HG02870 (cell line): ENCODE measurements around the gene SIX2.

Experiments used
- ATAC-seq: cut with Tn5 transposase; IDR thresholded peaks from one replicate; pipeline ENCODE4 v1.9.1; 2021; ENCODE audit warnings: mild to moderate bottlenecking, moderate library complexity; ENCODE audit not compliant: unreplicated experiment

Gene SIX2

DNA sequence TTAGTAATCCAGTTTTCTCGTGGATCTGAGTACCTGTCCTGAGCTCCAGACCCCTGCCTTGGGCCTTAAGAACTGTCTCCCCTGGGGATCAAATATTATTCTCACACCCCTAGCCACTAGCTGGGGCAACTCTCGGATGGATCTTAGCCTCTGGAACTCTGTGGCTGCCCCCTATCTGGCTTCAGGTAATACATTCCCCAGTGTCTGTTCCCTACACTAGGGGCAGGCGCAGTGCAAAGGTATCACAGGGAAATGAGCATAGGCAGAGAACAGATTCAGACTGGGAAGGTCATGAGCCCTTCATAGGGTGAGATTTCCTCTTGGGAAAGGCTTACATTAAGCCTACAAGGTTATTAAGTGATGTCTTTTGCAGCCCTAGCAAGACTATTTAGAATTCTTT is 11.2 kb upstream of the SIX2 start:
- no peak for ATAC-seq

DNA sequence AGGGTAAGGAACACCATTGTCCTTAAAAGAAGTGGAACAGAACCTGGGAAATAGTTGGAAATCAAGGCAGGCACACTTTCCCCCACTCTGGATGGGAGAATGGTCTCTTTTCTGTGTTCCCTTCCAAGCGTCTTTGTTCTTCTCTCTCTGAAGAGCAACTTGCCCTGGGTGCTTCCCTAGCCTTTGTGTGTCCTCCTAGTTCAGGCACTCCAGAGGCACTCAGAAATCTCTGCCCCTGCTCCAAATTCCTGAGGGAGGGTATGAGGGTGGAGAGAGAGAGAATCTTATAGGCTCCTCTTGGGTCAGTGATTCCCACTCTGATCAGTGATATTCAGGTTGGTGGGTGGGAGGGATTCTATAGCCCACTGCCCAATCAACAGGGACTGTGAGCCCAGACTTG is 8.8 kb upstream of the SIX2 start:
- ATAC-seq = no peak

DNA sequence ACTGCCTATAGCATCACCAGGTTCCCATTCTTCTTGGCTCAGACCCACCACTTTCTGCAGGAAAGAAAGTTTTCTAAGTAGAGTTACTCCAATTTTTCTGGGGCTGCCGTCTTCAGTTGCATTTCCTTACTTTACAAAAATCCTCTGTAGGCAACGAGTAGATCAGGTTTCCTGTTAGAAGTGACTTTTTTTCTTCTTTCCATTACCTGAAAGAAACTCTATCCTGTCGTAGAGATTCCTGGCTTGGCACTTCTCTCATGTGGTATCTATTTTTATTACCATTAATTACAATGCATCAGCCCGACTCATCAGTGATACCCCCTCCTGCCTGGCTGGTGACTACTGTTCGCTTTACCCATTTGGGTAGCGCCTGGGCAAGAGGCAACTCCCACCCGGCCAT is 5.6 kb upstream of the SIX2 start:
- no peak for ATAC-seq

- ATAC-seq = no peak
Measured at GRCh38 chr2:45014016-45014702, 4.9 kb upstream of the SIX2 start.

DNA sequence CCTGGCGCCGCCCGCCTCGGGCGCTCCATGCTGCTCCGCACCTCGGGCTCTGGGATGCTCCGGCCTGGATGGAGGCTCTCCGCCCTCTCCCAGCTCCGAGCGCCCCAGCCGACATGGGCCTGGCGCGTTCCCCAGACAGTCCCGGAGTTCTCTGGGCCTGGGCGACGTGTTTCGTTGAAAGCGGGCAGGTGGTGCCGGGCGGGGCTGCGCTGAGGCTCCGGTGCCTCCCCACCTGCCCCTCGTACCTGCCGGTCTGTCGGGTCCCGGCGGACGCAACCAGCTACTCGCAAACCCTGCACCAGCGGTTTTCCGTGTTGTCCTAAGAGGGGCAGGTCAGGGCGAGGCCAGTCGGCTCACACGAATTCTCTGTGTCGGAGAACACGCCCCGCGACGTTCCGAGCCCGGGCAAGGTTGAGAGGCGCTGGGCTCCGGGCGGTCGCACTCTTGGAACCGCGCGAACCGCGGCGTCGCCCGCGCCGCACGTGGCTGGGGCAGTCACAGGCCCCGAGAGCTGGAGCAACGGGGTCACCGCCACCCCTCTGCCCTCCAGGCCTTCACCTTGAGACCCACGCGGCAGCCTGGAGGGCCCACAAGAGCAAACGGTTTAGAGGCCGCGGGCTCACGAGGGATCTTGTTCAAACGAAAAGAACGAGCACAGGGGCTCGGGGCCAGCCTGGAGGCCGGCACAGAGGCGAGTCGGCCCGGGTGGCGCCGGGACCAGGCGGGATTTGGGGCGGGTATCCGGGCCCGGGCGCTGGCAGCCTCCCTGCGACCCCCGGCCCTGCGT is 4.2 kb upstream of the SIX2 start:
- no peak for ATAC-seq

DNA sequence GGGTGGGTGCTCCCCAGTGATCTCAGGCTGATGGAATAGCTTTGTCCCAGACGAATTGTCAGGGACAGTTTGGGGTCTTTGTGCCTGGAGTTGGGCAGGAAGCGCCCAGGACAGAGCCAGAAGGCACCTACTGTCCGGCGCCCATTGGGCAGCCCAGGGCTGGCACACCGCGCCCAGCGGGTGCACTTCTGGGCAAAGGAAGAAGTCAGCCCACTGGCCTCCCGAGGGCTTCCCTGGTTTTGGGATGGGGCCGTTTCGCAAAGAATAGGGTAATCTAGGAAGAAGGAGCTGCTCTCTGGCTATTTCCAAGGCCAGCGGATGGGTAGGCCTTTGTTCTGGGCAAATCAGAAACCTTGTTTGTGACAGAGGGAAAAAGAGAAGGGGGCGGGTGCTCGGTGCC is 3.5 kb upstream of the SIX2 start:
- no peak for ATAC-seq

- ATAC-seq = no peak
Measured at GRCh38 chr2:45011621-45012602, 2.7 kb upstream of the SIX2 start.

DNA sequence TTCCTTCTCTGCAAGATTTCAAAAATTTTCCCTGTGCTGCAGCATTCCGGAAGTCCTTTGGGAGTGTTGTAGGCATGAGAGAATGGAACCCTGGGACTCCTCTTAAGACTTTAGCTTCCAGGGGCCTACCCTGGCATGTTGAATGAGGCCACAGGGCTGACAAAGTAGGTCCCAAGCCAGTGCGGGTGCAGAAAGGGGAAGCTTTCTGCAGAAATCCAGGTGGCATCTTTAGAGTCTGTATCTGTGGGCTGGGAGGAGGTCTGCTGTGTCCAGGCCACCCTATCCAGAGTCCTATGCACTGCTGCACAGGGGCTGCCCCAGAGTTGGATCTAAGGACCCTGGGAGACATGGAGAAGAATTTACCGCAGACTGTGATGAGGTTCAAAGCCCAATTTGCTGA is 1.9 kb upstream of the SIX2 start:
- ATAC-seq = no peak

GRCh38 chr2:45010702-45011012 is 1.4 kb upstream of the SIX2 start:
- no peak for ATAC-seq

DNA sequence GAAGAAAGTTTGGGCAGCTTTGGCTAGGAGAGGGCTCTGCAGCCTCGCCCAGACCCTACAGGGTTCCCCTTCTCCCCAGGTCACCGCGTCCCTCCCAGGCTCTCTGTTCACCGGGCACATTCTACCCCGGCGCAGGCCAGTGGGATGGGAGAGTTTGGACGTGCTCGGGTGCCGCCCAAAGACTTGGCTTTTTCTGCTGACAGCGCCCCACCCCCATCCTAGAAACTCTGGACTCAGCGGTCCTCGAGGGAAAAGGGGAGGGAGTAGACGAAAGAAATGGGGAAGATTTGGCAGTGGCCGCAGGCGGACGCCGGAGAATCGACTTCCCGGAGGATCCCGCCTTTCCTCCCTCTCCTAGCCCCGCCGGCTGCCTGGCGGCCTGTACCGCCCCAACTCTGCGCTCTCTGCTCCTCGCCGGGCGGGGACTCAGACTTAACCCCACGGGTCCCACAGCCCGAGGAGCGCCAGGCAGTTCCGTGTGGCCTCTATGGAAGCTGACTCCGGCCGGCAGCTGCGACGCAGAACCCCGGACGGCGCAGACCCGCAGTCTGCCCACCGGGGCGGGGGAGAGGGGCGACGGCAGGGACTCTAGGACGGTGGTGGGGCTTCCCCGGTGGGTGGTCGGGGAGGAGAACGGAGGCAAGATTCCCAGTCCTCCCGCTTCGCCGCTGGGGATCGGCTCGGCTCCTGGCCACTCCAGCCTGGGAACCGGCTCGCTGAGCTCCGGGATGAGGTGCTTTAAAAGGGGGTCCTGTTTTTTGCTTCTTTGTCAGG is 863 bp upstream of the SIX2 start:
- ATAC-seq = no peak

- ATAC-seq = no peak
Measured at GRCh38 chr2:45008296-45009129, 739 bp downstream of the SIX2 start.

GRCh38 chr2:45007961-45008295 is 1.3 kb downstream of the SIX2 start:
- no peak for ATAC-seq

DNA sequence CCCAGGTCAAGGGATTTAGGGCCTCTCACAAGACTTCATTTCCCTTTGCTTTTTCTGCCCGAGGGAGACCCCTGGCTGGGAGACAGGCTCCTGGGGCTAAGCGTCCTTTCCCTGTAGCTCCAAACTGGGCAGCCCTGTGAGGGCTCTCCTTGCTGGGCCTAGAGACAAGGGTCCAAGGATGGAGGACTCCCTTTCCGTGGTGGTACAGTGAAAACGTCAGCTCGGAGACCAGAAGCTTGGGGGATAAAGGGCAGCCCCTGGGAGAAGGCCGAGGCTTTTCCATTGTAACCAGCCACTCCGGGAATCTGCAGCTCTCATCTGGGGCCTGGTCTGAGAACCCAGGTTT is 2.3 kb downstream of the SIX2 start:
- ATAC-seq = no peak

DNA sequence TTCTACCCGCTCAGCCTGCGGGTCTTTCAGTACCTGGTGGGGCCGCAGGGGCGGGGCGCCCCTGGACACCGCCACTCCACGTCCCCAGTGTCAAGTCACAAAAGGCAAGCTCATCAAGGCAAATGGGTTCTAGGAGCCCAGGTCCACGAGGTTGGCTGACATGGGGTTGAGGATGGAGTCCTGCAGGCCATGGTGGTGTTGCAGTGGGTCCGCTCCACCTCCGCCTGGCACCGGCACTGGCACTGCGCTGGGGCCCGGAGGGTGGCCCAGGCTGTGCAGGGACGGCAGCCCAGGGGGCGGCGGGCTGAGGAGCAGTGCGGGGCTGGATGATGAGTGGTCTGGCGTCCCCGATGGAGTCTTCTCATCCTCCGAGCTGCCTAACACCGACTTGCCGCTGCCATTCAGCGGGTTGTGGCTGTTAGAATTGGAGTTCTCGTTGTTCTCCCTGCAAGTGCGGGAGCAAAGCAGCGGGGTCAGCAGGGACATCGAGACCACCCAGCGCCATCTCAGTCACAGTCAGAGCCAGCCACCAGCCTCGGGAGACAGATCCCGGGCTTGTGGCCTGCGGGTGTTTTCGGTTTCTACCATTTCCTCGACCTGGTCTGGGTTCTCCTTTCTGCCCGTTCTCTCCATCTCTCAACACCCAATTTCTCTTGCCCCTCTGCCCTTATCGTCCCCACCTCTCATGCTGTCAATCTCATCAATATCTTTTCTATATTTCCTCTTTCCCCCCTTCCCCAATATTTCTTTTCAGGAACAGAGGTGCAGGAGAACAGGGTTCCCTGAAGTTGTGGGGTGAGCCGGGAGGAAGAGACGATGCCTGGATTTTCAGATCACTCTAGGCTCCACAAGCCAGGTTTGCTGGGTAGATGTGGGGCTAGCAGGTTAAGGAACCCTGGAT is 3.0 kb downstream of the SIX2 start:
- ATAC-seq = no peak

GRCh38 chr2:45005261-45006002 is 3.8 kb downstream of the SIX2 start:
- no peak for ATAC-seq

- ATAC-seq = no peak
Measured at GRCh38 chr2:45004562-45005191, 4.6 kb downstream of the SIX2 start.

DNA sequence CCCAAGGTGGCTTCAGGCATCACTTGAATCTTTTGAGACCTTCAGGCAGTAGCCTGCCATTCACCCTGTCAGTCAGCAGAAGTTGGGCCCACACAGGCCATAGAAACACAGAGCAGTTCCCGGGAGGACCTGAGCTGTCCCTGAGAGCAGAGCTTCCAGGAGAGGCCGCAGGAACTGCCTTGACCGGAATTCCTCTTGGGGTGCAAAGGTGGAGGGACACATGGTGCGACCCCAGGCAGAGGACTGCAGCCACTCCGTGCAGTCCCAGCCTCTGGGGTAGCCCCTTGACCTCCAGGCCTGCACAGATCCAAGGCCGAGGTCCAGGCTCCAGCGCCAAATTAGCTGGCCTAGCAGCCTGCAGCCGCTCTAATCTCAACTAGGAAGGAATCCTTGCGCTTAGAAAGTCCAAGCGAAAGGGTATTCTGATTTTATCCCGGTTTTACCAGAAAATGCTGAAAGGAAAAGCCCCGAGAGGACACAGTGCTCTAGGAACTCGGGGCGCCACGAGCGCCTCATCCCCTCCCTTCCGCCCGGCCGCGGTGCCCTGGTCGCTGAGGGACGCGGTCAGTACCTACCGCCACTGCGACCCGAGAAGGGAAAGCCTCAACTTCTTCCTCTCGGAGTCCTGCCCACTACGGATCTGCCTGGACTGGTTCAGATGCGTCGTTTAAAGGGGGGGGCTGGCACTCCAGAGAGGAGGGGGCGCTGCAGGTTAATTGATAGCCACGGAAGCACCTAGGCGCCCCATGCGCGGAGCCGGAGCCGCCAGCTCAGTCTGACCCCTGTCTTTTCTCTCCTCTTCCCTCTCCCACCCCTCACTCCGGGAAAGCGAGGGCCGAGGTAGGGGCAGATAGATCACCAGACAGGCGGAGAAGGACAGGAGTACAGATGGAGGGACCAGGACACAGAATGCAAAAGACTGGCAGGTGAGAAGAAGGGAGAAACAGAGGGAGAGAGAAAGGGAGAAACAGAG is 5.4 kb downstream of the SIX2 start:
- no peak for ATAC-seq
